HG02852 (cell line): ENCODE measurements around the gene AMACR.
"Not testable (repeated sequence)": the region's sequence is repeated elsewhere in the genome, so short reads cannot be mapped to it uniquely, and the experiment has no call there.

ENCODE experiments used
- ATAC-seq: cut with Tn5 transposase; IDR thresholded peaks from one replicate; pipeline ENCODE4 v1.9.1; 2021; ENCODE audit warnings: mild to moderate bottlenecking, moderate library complexity; ENCODE audit not compliant: unreplicated experiment

The AMACR gene

DNA sequence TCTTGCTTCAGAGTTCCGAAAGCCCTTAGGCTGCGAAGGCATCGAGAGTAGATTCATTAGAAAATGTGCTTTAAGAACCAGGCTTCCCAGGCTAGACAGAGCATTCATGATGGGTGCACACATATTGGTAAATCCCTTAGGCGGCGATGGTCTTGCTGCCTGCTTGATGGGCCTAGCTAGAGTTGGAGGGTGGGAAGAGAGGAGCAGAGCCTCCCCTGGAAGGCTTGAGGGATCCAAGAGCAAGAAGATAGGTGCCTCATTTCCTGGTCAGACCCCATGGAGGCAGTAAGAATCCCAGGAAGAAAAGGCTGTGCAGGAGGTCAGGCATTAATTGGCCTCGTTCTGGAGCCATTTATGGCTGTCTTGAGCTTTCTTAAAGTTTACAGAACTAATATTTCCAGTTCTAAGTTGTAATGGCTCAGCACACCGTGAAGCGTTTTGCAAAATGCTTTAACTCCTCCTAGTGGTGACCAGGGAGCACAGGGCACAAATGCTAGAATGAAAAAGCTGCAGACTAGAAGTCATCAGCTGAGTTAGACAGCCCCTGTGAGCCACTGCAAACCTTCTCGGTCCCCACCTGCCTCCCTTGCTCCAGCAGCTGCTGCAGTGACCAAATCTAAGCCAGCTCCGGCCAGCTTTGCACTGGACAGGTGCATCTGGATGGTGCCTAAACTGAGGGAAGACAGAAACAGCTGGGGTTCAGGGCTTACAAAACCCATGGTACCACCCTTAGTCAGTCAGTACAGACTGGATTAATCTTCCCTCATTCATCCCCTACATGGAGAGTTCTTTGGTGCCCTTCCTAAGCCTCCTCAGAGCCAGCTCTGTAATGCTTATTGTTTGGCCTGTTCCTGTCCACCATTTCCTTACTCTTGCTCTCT, 38.0 kb downstream of the AMACR start:
- ATAC-seq, result peak; percentile 77

GRCh38 chr5:33968211-33969005, 39.4 kb downstream of the AMACR start:
- no peak for ATAC-seq

- no peak for ATAC-seq
Observed at GRCh38 chr5:33966805-33967204, 41.0 kb downstream of the AMACR start.

DNA sequence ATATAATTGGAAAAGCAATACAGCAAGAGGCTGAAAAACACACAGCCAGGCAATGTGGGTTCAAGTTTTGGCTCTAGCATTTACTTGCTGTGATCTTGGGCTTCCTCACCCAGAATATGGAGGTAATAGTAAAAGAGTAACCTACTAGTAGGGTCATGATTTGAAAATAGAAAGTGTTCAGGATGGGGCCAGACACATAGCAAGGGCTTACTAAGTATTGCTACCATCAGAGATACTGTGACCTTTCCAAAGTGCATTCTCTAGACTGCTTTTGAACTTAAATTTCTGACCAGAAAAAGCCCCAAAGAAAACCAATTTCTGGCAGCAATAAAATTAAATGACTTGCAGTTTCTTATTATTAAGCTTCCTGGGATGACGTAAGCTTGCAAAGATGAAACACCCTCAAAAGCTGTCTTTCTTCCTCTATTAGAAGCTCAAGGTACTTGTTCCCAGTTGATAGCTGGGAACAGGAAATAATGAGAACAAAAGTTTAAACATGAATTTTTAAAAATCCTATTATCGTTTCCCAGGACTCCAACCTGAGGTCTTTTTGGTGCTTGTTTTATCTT, 43.6 kb downstream of the AMACR start:
- no peak for ATAC-seq

- ATAC-seq, result no peak
Observed at GRCh38 chr5:33958176-33958575, 49.7 kb downstream of the AMACR start.

DNA sequence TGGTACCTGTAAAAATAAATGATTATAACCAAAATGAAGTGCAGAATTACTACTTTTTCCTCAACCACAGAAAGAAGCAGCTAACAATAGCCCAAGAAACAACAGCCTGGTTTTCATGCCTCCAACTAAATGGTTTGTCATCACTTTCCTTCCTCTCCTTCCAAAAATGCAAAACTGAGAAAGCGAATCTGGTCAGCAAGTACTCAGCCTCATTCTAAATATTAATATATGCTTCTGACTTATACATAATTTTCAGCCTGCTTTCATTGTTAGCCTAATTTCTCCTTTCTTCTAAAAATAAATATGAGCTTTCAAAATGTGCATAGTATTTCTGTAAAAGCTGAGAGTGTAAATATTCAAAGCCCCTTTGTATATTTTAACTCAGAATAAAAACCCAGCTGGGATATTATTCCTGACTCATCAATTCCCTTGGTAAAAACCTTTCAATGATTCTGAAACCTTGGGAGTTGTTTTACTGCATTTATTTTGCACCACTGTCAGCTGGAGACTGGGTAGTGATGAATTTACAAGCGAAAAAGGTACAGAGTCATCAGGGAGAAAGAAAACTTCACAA, 50.2 kb downstream of the AMACR start:
- no peak for ATAC-seq

DNA sequence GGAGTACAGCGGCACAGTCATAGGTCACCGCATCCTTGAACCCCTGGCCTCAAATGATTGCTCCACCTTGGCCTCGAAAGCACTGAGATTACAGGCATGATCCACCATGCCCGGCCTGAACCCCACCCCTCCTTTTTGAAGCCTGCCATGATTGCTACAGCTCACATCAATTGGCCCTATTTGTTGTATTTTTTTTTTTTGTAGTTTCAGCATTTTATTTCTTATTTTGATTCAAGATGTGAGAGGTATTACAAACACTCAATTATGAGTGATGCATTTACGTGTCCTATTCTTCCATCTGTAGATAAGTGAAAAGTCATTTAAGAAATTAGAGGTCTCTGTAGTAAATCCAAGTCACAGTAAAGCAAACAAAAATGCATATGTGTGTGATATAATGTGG, 55.7 kb downstream of the AMACR start:
- ATAC-seq, result not testable (repeated sequence)

DNA sequence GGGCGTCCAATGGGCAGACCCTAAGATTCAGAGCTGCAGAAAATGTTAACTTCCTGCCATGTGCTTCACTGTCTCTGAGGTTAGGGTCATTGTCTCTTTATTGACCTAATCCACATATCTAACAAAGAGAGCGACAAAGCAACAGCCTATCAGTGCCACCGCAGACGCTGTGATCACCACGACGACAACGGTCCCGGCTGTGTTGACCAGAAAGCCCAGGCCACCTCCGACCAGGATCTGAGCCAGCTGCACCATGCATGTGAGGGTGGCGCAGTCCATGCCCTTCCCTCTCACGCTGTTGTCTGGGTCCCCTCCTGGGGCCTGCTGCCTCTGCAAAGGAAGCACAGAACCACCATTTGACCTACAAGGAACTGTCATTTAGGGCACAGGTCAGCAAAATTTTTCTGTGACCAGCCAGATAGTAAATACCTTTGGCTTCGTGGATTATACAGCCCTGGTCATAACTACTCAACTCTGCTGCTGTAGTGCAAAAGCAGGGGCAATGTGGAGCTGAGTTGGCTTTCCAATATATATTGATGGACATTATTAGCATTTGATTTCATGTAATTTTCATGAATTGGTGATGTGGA, 63.2 kb downstream of the AMACR start:
- ATAC-seq, result no peak

DNA sequence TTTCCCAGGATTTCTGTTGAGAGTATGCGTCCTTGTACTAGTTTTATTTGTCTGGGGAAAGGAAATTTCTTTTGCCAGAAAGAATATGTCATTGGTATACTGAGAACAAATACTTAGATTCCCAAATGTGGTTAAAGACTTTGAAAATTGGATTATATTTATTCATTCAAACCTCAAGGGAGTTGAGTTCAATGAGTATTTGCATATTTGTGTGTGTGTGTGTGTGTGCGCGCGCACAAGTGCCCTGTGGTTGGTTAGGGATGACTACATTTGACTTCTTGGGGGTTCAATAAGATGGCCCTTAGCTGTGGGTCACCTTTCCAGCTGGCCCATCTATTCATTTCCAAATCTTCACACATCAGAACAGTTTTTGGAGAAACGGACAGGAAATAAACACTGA, 66.8 kb downstream of the AMACR start:
- ATAC-seq, result no peak

- no peak for ATAC-seq
Observed at GRCh38 chr5:33939556-33940262, 68.1 kb downstream of the AMACR start.

DNA sequence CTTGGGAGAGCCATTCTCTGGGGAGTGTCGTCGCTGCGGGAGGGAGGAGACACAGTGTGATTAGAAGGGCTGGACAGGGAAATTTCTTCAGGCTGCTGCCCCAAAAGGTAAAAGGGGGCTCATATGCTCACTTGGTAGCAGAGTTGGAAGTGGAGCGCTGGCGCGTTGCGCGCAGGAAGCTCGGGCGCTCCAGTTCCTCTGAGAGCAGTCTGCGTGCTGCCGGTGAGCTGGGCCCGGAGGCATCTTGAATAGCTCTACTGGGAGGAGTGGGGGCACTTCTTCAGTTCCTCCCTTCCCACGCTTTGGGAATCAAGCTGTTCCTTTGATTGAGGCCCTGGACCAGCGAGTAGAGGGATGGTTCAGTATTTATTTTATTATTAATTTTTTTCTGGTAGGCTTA, 69.0 kb downstream of the AMACR start:
- no peak for ATAC-seq

DNA sequence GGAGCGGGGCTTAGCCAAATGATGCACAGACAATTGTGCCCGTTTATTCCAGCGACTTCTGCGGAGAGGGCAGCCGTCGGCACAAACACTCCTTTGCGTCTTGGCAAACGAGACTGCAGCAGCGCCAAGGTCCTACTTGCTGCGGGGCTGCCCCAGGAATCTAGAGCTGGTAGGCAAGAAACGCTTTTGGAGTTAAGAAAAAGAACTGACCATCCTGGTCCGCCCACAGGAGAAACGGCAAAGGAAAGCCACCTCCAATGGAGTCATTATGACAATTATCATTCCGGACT, 69.4 kb downstream of the AMACR start:
- no peak for ATAC-seq

GRCh38 chr5:33937707-33938506, 69.9 kb downstream of the AMACR start:
- ATAC-seq, result no peak

DNA sequence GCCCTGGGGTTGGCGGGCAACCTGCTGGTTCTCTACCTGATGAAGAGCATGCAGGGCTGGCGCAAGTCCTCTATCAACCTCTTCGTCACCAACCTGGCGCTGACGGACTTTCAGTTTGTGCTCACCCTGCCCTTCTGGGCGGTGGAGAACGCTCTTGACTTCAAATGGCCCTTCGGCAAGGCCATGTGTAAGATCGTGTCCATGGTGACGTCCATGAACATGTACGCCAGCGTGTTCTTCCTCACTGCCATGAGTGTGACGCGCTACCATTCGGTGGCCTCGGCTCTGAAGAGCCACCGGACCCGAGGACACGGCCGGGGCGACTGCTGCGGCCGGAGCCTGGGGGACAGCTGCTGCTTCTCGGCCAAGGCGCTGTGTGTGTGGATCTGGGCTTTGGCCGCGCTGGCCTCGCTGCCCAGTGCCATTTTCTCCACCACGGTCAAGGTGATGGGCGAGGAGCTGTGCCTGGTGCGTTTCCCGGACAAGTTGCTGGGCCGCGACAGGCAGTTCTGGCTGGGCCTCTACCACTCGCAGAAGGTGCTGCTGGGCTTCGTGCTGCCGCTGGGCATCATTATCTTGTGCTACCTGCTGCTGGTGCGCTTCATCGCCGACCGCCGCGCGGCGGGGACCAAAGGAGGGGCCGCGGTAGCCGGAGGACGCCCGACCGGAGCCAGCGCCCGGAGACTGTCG, 70.7 kb downstream of the AMACR start:
- no peak for ATAC-seq

- ATAC-seq, result no peak
Observed at GRCh38 chr5:33936381-33937016, 71.4 kb downstream of the AMACR start, which contains the start of gene RXFP3. RXFP3 (plus strand) TSS chr5:33936386; CDS start chr5:33936741, 355 bp downstream.
